ENCODE results near the gene THAP7. TPM values are rescaled to one million over a fixed set of nuclear protein-coding genes. Genes with fewer than 3 reads are reported as not detected.

The THAP7 gene
- total RNA-seq, 1 donor from 2014 or later: 22.0 TPM

DNA sequence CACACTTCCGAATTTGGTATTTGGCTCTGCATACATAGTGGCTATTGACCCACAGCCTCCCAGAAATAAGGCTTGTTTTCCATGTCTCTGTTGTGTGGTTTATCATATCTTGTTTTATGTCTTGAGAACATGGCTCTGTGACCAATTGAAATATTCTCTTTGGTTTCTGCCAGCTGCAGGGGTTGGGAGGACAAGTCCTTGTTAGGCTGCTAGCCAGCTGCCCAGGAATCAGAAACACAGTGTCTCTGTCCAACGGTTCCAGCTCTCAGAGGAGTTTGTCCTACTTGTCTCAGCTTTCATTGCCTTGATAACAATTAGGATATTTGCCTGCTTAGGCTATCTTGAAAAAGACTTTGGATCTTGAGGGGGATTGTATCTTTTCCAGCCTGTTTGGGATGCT is 36.5 kb upstream of the THAP7 start:
- no peak overlapping the region for H3K4me3 Mint-ChIP-seq
- H3K36me3 Mint-ChIP-seq: no peaks in the 10 kb centered on the region
- no peak for DNase-seq (ENCODE audit: low spot score in 2 of 2, unreplicated experiment in 2 of 2)
- no peaks in the 10 kb centered on the region for H3K9me3 Mint-ChIP-seq
- peaks cover 27% of the 10 kb centered on the region for H3K4me1 Mint-ChIP-seq
- H3K27ac Mint-ChIP-seq: peak overlapping the region; percentile 90
- TF ChIP-seq, protein P1, sequence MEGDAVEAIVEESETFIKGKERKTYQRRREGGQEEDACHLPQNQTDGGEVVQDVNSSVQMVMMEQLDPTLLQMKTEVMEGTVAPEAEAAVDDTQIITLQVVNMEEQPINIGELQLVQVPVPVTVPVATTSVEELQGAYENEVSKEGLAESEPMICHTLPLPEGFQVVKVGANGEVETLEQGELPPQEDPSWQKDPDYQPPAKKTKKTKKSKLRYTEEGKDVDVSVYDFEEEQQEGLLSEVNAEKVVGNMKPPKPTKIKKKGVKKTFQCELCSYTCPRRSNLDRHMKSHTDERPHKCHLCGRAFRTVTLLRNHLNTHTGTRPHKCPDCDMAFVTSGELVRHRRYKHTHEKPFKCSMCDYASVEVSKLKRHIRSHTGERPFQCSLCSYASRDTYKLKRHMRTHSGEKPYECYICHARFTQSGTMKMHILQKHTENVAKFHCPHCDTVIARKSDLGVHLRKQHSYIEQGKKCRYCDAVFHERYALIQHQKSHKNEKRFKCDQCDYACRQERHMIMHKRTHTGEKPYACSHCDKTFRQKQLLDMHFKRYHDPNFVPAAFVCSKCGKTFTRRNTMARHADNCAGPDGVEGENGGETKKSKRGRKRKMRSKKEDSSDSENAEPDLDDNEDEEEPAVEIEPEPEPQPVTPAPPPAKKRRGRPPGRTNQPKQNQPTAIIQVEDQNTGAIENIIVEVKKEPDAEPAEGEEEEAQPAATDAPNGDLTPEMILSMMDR (IDR thresholded peaks at IDR 0.05; ENCODE audit: unreplicated experiment): no peak
- no peaks in the 10 kb centered on the region for H3K27me3 Mint-ChIP-seq (ENCODE audit: low read depth)

DNA sequence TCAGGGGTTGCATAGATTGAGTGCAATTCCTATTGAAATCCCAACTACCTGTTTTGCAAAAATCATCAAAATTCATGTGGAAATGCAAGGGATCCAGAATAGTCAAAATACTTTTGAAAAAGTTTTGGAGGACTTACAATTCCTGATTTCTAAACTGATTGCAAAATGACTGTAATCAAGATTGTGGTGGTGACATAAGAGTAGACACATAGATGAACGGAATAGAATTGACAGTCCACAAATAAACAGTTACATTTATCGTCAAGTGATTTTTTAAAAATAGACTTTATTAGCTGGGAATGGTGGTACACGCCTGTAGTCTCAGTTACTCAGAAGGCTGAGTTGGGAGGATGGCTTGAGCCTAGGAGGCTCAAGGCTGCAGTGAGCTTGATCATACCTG is 33.1 kb upstream of the THAP7 start:
- peaks cover 6% of the 10 kb centered on the region for H3K27me3 Mint-ChIP-seq (ENCODE audit: low read depth)
- TF ChIP-seq, protein P1 (IDR thresholded peaks at IDR 0.05; ENCODE audit: unreplicated experiment): no peak
- H3K4me1 Mint-ChIP-seq: peaks cover 28% of the 10 kb centered on the region
- H3K27ac Mint-ChIP-seq: no peak overlapping the region
- no peak for DNase-seq (ENCODE audit: low spot score in 2 of 2, unreplicated experiment in 2 of 2)
- no peak overlapping the region for H3K4me3 Mint-ChIP-seq
- no peaks in the 10 kb centered on the region for H3K36me3 Mint-ChIP-seq
- no peaks in the 10 kb centered on the region for H3K9me3 Mint-ChIP-seq

DNA sequence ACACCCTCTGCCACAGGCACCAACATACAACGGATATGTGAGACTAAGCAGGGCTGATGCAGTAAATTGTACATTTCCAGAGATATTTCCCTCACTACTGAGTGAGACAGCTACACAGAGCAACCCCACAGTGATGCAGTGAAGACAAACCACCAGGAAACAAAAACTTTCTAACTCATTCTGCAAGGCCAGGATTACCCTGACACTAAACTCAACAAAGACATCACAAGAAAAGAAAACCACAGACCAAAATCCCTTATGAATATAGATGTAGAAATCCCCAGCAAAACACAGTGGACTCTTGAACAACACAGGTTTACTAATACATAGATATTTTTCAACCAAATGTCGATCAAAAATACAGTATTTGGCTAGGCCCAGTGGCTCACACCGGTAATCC is 32.0 kb upstream of the THAP7 start:
- Mint-ChIP-seq H3K27me3 (ENCODE audit: low read depth) (peaks cover 6% of the 10 kb centered on the region), H3K9me3 (no peaks in the 10 kb centered on the region), H3K36me3 (no peaks in the 10 kb centered on the region), H3K4me1 (peaks cover 32% of the 10 kb centered on the region), H3K4me3 (no peak overlapping the region), H3K27ac (peak overlapping the region; percentile 24)
- DNase-seq (ENCODE audit: low spot score in 2 of 2, unreplicated experiment in 2 of 2): no peak
- TF ChIP-seq, protein P1 (IDR thresholded peaks at IDR 0.05; ENCODE audit: unreplicated experiment): no peak

DNA sequence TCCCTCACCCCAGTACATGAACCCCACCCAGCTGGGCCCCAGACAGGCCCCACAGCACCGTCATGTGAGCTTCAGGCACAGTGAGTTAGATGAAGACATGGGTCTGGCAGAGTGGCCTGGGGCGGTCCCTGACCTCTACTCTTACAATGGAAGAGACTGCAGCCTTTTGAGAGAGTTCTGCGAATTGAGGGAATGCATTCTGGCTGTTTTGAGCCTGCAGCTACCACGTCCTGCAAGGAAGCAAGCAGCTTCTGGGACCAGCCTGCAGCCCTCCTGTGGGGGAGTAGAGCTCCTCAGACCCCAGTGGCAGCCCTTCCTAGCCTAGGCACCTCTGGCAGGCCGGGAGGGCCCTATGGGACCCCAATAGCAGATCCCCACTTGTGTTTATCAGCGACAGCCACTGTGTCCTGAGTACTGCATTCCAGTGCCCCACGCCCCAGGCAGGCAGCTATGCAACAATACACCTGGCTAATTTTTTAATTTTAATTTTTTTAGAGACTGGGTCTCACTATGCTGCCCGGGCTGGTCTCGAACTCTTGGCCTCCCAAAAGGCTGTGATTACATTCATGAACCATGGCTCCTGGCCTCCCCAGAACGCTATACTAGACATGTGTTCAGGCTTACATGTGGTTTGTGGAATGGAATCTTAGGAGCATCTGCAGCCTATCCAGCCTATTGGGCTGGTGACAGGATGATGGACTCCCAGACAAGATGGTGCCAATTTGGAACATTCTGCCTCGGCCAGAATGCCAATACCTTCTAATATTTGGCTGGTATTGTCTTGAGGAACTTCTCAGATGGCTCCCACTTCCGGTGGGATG is 31.2 kb upstream of the THAP7 start:
- Mint-ChIP-seq H3K27ac (no peak overlapping the region), H3K4me3 (peak overlapping the region; percentile 60), H3K36me3 (no peaks in the 10 kb centered on the region), H3K9me3 (no peaks in the 10 kb centered on the region), H3K27me3 (ENCODE audit: low read depth) (peaks cover 6% of the 10 kb centered on the region), H3K4me1 (peaks cover 27% of the 10 kb centered on the region)
- DNase-seq (ENCODE audit: low spot score in 2 of 2, unreplicated experiment in 2 of 2): no peak
- TF ChIP-seq, protein P1 (IDR thresholded peaks at IDR 0.05; ENCODE audit: unreplicated experiment): no peak

DNA sequence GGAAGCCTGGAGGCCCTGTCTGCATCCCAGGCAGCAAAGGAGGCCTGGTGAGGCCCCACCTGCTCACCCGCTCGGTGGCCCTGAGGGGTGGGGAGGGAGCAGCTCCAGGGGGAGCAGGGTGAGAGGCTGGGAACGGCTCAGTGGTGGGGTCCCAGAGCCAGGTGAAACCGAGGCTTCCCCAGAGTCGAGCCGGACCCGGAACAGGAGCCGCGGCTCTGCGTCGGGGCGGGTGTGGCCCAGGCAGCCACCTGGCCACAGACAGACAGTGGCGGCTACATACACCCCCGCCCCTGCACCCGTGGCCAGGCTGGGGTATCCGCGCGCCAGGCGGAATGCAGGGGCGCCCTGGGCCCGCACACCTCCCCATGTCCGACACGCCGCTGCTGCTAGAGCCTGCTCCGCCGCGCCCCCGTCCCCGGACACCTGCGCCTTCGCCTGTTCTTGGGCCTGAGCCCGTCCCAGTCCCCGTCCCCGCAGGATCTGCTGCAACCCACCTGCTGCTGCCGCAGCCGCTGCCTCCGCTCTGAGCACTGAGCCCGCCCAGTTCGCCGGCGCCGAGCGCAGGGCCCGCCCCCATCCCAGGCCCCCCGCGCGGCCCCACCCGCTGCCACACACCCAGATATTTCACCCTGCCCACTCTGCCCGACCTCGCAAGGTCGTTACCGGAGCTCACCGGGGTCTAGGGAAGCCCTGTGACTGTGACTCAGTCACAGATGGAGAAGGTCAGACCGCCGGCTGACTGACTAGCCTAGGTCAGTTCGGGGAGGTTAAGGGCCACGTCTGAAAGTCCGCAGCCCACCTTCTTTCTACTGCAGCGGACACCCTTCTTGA is 30.3 kb upstream of the THAP7 start, which contains the start of gene SLC7A4:
Gene SLC7A4 (minus strand): TSS at position 525 of the 831 bp plus-strand sequence. CDS start 749 bp downstream, outside the sequence.
- H3K36me3 Mint-ChIP-seq: no peaks in the 10 kb centered on the region
- TF ChIP-seq, protein P1 (IDR thresholded peaks at IDR 0.05; ENCODE audit: unreplicated experiment): no peak
- peaks cover 6% of the 10 kb centered on the region for H3K27me3 Mint-ChIP-seq (ENCODE audit: low read depth)
- no peaks in the 10 kb centered on the region for H3K9me3 Mint-ChIP-seq
- peak within 1 kb of the TSS; percentile 60 for H3K4me3 Mint-ChIP-seq
- H3K4me1 Mint-ChIP-seq: peaks cover 24% of the 10 kb centered on the region
- DNase-seq (ENCODE audit: low spot score in 2 of 2, unreplicated experiment in 2 of 2): no peak
- no peak within 1 kb of the TSS for H3K27ac Mint-ChIP-seq
